Endothelial cell of umbilical vein (primary cell): ENCODE measurements around the gene CDK17.

Experiments used
- EZH2 ChIP-seq: IDR thresholded peaks from 2 replicates; pipeline ENCODE4 v1.6.1; 2012; ENCODE audit warnings: borderline replicate concordance, low read depth, mild to moderate bottlenecking, moderate library complexity, low read length, inconsistent platforms; ENCODE audit not compliant: severe bottlenecking
- GATA2 ChIP-seq: IDR thresholded peaks from 2 replicates; pipeline ENCODE4 v1.7.0; 2011; ENCODE audit warnings: low read depth, mild to moderate bottlenecking, moderate library complexity, mixed read lengths, low read length; ENCODE audit not compliant: insufficient read length, insufficient read depth
- JUN ChIP-seq: IDR thresholded peaks from 2 replicates; pipeline ENCODE4 v1.6.1; 2011; ENCODE audit warnings: borderline replicate concordance, low read depth; ENCODE audit not compliant: insufficient read length, insufficient read depth
- MYC ChIP-seq: IDR thresholded peaks from one replicate; pipeline ENCODE4 v1.6.1; 2011; ENCODE audit warnings: mild to moderate bottlenecking, low read depth, low read length
- POLR2A ChIP-seq: IDR thresholded peaks from 2 replicates; pipeline ENCODE4 v1.6.1; 2012; ENCODE audit warnings: low read depth, mild to moderate bottlenecking, control low read depth, low read length
- POLR2AphosphoS5 ChIP-seq: IDR thresholded peaks from 2 replicates; pipeline ENCODE4 v1.6.1; 2012; ENCODE audit warnings: low read depth, mild to moderate bottlenecking, control low read depth, low read length, moderate library complexity; ENCODE audit not compliant: insufficient read depth
- TF ChIP-seq, protein P1 (sequence below), 2 donors: IDR thresholded peaks; 1 replicate in 1 of 2; 2 replicates in 1 of 2; pipeline ENCODE4 v1.5.1; 2011; ENCODE audit warnings: low read length in 2 of 2, mild to moderate bottlenecking in 2 of 2, moderate library complexity in 2 of 2, control low read depth in 1 of 2, inconsistent platforms in 1 of 2, low read depth in 1 of 2; ENCODE audit not compliant: insufficient read depth in 1 of 2; ENCODE audit errors: extremely low read depth in 1 of 2
- TF ChIP-seq, protein P2 (sequence below): IDR thresholded peaks from 2 replicates; pipeline ENCODE4 v1.6.1; 2011; ENCODE audit not compliant: insufficient read depth, insufficient read length

DNA sequence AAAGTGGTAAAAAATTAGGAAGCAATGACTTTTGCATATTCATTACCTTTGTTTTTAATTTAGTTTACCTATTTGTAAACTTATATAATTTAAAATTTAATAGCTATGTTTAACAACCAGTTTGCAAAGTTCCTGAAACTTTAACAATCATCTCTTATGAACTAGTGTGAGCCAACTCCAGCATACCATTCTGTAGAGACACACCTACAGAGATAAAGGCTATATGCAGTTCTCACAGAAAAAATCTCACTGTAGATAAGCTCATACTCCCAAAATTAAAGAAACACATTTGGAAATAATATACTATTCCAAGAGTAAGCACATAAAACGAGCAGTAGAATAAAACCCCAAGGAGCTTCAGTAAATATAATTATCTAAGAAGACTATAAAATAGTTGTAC, 77.5 kb downstream of the CDK17 start:
- TF ChIP-seq POLR2A (no peak), MYC (no peak), GATA2 (no peak), EZH2 (no peak), JUN (no peak), POLR2AphosphoS5 (no peak)
- TF ChIP-seq, protein P1, sequence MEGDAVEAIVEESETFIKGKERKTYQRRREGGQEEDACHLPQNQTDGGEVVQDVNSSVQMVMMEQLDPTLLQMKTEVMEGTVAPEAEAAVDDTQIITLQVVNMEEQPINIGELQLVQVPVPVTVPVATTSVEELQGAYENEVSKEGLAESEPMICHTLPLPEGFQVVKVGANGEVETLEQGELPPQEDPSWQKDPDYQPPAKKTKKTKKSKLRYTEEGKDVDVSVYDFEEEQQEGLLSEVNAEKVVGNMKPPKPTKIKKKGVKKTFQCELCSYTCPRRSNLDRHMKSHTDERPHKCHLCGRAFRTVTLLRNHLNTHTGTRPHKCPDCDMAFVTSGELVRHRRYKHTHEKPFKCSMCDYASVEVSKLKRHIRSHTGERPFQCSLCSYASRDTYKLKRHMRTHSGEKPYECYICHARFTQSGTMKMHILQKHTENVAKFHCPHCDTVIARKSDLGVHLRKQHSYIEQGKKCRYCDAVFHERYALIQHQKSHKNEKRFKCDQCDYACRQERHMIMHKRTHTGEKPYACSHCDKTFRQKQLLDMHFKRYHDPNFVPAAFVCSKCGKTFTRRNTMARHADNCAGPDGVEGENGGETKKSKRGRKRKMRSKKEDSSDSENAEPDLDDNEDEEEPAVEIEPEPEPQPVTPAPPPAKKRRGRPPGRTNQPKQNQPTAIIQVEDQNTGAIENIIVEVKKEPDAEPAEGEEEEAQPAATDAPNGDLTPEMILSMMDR (IDR thresholded peaks at IDR 0.05; ENCODE audit: extremely low read depth in 1 of 2, insufficient read depth in 1 of 2, low read depth in 1 of 2, low read length in 2 of 2), result no peak
- TF ChIP-seq, protein P2, sequence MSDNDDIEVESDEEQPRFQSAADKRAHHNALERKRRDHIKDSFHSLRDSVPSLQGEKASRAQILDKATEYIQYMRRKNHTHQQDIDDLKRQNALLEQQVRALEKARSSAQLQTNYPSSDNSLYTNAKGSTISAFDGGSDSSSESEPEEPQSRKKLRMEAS, result no peak
